ENCODE measurements around the gene ALOXE3.

ALOXE3 gene

DNA sequence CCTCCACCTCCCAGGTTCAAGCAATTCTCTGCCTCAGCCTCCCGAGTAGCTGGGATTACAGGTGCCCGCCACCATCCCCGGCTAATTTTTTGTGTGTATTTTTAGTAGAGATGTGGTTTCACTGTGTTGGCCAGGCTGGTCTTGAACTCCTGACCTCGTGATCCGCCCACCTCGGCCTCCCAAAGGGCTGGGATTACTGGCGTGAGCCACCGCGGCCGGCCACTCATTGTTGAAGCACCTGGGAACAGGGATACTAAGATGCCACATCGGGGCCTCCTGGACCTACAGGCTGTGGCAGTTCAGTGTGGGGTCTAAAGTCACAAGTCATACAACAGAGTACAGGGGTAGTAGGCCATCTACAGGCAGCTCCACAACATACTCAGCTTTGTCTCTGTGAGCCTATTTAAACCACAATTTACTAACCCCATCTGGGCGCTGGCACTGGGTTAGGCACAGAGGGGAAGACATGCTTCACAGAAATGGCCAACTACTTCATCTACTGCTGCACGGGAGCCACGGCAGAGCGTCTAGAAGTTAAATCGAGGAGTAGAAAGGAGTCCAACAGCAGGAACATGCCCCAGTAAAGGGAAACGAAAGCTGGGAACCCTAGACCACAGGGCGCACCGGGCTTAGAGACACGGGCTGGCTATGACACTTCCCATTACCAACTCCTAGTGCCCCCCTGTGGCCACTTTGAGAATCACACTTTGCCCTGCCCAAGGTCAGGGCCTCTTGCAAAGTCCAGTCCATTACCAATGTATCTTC lies 40.1 kb upstream of the ALOXE3 start:
- peak overlapping the region; percentile 1 for H3K4me3 ChIP-seq (ENCODE audit: low read depth, low read length)
- DNase-seq (ENCODE audit: low read depth), result peak; percentile 95

DNA sequence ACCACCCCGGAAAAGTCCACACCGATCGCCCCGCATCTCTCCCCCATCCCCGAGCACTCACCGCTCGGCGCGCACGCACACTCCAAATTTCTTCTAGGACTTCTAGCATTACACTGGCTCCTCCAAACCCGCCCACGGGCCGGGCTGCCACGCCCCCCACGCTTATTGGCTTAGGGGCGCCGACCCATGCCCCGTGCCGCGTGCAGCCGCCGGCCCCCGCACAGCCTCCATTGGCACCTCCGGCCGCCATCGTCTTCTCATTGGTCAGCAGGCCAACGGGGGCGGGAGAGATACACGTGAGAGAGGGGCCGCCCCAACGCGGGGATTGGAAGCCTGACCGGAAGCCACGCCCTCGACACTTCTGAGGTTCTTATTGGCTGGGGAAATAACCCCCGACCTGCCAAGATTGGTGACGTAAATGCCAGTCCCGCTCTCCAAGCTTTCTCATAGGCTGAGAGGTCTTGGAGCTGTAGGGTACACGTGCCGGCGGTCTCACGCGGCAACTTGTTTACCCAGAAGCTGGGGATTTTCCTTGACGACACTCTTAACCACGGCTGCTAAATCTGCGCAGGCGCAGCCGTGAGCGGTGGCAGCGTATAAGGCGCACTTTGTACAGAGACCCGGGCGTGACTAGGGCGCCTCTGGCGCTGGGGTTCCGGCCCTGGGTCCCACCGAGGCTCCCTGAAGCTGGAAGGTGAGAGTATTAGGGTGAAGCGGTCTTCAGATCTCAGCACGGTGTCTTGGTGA lies 38.1 kb upstream of the ALOXE3 start:
- H3K4me3 ChIP-seq (ENCODE audit: low read depth, low read length), result peak overlapping the region; percentile 90
- DNase-seq (ENCODE audit: low read depth), result peak; percentile 100
- TF ChIP-seq CTCF (conservative IDR thresholded peaks at IDR 0.05; ENCODE audit: low read depth, low read length), result peak; percentile 9

More for the DNA sequence above, 40.1 kb upstream of the ALOXE3 start:
- TF ChIP-seq CTCF (conservative IDR thresholded peaks at IDR 0.05; ENCODE audit: low read depth, low read length), result peak; percentile 89

DNA sequence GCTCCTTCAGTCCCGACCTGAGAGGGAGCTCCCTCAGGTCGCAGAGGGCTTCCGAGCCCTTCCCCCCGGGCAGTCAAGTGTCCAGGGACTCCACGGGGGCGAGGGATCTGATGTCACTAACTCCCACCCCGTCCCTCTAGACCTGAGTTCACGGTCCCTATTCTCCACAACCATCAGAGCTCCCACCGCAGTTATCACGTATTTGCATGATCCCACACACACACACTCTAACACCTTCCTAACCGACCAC lies 37.6 kb upstream of the ALOXE3 start:
- no peak for TF ChIP-seq CTCF (conservative IDR thresholded peaks at IDR 0.05; ENCODE audit: low read depth, low read length)
- peak overlapping the region; percentile 90 for H3K4me3 ChIP-seq (ENCODE audit: low read depth, low read length)
- no peak for DNase-seq (ENCODE audit: low read depth)

DNA sequence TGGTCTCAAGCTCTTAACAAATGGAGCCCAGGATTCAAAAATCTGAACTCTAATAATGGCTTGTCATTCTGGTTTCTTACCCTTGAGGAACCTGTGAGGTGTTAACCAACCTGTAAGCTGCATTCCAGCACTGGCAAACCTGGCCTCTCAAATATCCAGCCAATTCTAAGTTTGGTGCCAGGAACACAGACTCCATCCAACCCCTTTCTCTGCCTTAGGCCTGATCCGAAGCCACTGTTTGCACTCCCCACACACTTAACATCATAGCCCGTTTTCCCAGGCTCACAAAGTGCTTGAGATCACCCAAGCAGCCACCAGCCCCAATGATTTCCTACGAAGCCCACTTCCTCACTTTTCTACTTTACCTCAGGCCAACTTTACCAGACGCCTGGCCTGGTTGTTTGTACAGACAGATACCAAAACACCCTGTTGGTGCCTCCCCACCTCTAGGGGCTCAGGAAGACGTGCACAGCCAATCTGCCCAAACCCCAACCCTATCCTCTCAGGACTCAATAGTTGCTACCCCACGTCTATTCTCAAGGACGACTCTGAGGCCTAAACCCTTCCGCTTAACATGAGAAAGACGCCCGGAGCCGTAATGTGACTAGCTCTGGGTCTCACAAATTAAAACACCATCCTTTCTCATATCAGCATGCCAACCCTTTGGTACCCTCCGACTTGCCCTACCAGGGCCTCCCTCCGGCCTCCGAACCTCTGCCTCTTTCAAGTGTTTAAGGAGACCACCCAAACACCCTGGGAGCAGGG lies 37.1 kb upstream of the ALOXE3 start:
- H3K4me3 ChIP-seq (ENCODE audit: low read depth, low read length), result peak overlapping the region; percentile 90
- peak; percentile 51 for DNase-seq (ENCODE audit: low read depth)
- TF ChIP-seq CTCF (conservative IDR thresholded peaks at IDR 0.05; ENCODE audit: low read depth, low read length), result no peak

GRCh38 chr17:8154608-8155155 lies 36.4 kb upstream of the ALOXE3 start:
- TF ChIP-seq CTCF (conservative IDR thresholded peaks at IDR 0.05; ENCODE audit: low read depth, low read length), result no peak
- DNase-seq (ENCODE audit: low read depth), result peak; percentile 45
- H3K4me3 ChIP-seq (ENCODE audit: low read depth, low read length), result peak overlapping the region; percentile 90

DNA sequence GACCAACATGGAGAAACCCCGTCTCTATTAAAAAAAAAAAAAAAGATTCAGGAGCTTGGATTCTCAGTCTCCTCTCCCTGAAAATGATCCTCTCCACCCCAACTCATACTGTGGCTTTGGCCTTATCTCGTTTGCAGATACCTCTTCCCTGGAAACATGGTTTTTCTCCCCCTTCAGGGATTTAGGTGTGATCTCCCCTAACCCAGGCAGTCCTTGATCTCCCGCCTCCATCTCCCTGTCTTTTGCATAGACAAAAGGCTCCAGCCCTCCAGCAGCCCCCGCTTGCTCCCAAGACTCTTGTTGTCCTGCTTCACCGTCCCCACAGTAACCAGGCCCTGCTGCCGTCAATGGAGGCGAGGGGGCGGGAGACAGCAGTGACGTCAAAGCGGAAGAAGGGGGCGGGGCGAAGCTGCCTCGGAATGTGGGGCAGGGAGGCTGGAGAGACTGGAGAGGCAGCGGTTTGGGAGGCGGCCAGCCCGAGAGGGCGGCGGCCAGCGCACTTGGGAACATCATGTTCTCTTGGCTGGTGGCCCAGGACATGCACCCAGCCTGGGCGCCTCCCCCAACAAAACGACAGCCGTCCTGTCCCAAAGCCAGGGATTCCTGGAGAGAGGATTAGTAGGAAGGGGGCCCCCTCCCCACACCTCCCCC lies 35.8 kb upstream of the ALOXE3 start:
- peak; percentile 100 for DNase-seq (ENCODE audit: low read depth)
- peak overlapping the region; percentile 90 for H3K4me3 ChIP-seq (ENCODE audit: low read depth, low read length)
- no peak for TF ChIP-seq CTCF (conservative IDR thresholded peaks at IDR 0.05; ENCODE audit: low read depth, low read length)
